Astrocyte of the spinal cord (primary cell): ENCODE results near the gene FBXW10.
"Not testable (repeated sequence)": the region's sequence is repeated elsewhere in the genome, so short reads cannot be mapped to it uniquely, and the experiment has no call there.

ENCODE experiments used
- DNase-seq: peaks from one replicate; pipeline ENCODE4 v3.0.0; 2011; ENCODE audit warnings: low read depth, low spot score
- H3K4me3 ChIP-seq: 2 replicates; pipeline ENCODE4 v1.5.1; 2011; ENCODE audit warnings: low read depth, mild to moderate bottlenecking, low read length, moderate library complexity
- CTCF ChIP-seq: IDR thresholded peaks from 2 replicates; pipeline ENCODE4 v1.5.1; 2012; ENCODE audit warnings: low read depth, mild to moderate bottlenecking, low read length, inconsistent platforms
- in situ Hi-C: cut with HindIII; loops from 2 replicates; pipeline ENCODE4 v1.10.0; 2017; ENCODE audit warnings: low sequenced_read_pairs

Gene FBXW10

GRCh38 chr17:18772471-18772870, 28.6 kb downstream of the FBXW10 start:
- no peak for DNase-seq
- H3K4me3 ChIP-seq = no peak overlapping the region
- in situ Hi-C loops = no loop called here
- TF ChIP-seq CTCF = no peak

- peak; percentile 90 for DNase-seq
- peak within 1 kb of the TSS; percentile 54 for H3K4me3 ChIP-seq
- in situ Hi-C loops = not testable (repeated sequence)
Measured at GRCh38 chr17:18780991-18781718, 37.3 kb downstream of the FBXW10 start, which contains the start of gene TVP23B. TSS of gene TVP23B (plus strand) at chr17:18781183. CDS start at chr17:18781294, 111 bp downstream.

GRCh38 chr17:18781805-18782204, 38.0 kb downstream of the FBXW10 start:
- DNase-seq, in situ Hi-C loops: not testable (repeated sequence)
- peak overlapping the region; percentile 54 for H3K4me3 ChIP-seq

- H3K4me3 ChIP-seq, in situ Hi-C loops, DNase-seq: not testable (repeated sequence)
Measured at GRCh38 chr17:18785933-18786332, 42.1 kb downstream of the FBXW10 start.

- H3K4me3 ChIP-seq, in situ Hi-C loops, DNase-seq: not testable (repeated sequence)
Measured at GRCh38 chr17:18786890-18787289, 43.0 kb downstream of the FBXW10 start.

GRCh38 chr17:18791402-18791801, 47.5 kb downstream of the FBXW10 start:
- DNase-seq, in situ Hi-C loops, H3K4me3 ChIP-seq: not testable (repeated sequence)

GRCh38 chr17:18794841-18795240, 51.0 kb downstream of the FBXW10 start:
- H3K4me3 ChIP-seq, DNase-seq, in situ Hi-C loops: not testable (repeated sequence)

GRCh38 chr17:18796887-18797286, 53.0 kb downstream of the FBXW10 start:
- DNase-seq, H3K4me3 ChIP-seq, in situ Hi-C loops: not testable (repeated sequence)

GRCh38 chr17:18803458-18804245, 59.8 kb downstream of the FBXW10 start:
- DNase-seq, in situ Hi-C loops, H3K4me3 ChIP-seq: not testable (repeated sequence)

- in situ Hi-C loops, H3K4me3 ChIP-seq, DNase-seq: not testable (repeated sequence)
Measured at GRCh38 chr17:18815924-18816323, 72.1 kb downstream of the FBXW10 start.

- DNase-seq = peak; percentile 78
- H3K4me3 ChIP-seq, in situ Hi-C loops: not testable (repeated sequence)
- TF ChIP-seq CTCF = peak; percentile 50
Measured at GRCh38 chr17:18816489-18817371, 72.9 kb downstream of the FBXW10 start.

- DNase-seq, in situ Hi-C loops: not testable (repeated sequence)
Measured at GRCh38 chr17:18821430-18821829, 77.6 kb downstream of the FBXW10 start.

GRCh38 chr17:18827613-18828012, 83.8 kb downstream of the FBXW10 start:
- in situ Hi-C loops, H3K4me3 ChIP-seq, DNase-seq: not testable (repeated sequence)

More at GRCh38 chr17:18821430-18821829, 77.6 kb downstream of the FBXW10 start:
- H3K4me3 ChIP-seq = not testable (repeated sequence)
